GM12801 (cell line): Measurements from ENCODE around the gene SUN1.

Source experiments
- CTCF ChIP-seq: IDR thresholded peaks from one replicate; pipeline ENCODE4 v1.5.1; 2011; ENCODE audit warnings: control low read depth; ENCODE audit not compliant: insufficient read length; ENCODE audit errors: extremely low read depth

Gene SUN1

GRCh38 chr7:881441-882234 lies 49.4 kb downstream of the SUN1 start:
- TF ChIP-seq CTCF, result no peak

- no peak for TF ChIP-seq CTCF
Observed at GRCh38 chr7:882336-883035, 50.2 kb downstream of the SUN1 start.

- no peak for TF ChIP-seq CTCF
Observed at GRCh38 chr7:883055-884021, 51.1 kb downstream of the SUN1 start.

GRCh38 chr7:884191-885003 lies 52.1 kb downstream of the SUN1 start:
- no peak for TF ChIP-seq CTCF

- TF ChIP-seq CTCF, result no peak
Observed at GRCh38 chr7:885261-885892, 53.1 kb downstream of the SUN1 start.

GRCh38 chr7:885893-886625 lies 53.8 kb downstream of the SUN1 start:
- no peak for TF ChIP-seq CTCF
